HepG2 (cell line): ENCODE measurements around the gene PTGS2. TPM values are rescaled to one million over a fixed set of nuclear protein-coding genes. Genes with fewer than 3 reads are reported as not detected.

Experiments
- ATAC-seq: fragments of 200-7000 bp; cut with Tn5 transposase; 3 replicates; pipeline ENCODE4 v1.9.1; 2020; ENCODE audit warnings: mild to moderate bottlenecking, moderate library complexity
- BruUV-seq: library from RNA; stranded (reverse); fragments of 400-500 nt; replicated peaks from 2 replicates; lab custom pipeline; 2021; lab: Mats Ljungman, UMichigan
- CTCF ChIA-PET: fragments of 300-600 bp; formaldehyde crosslinking; extraction: SDS; loops from one replicate; lab custom pipeline; 2021; ENCODE audit warnings: low total read pairs, inconsistent platforms, low intra/inter-chr PET ratio; lab: Yijun Ruan, JAX
- POLR2A ChIA-PET: fragments of 350-600 bp; sonication (Branson Sonifier 250); formaldehyde crosslinking; loops from one replicate; lab custom pipeline; 2020; ENCODE audit warnings: antibody characterized with exemption, inconsistent platforms; lab: Yijun Ruan, JAX
- DNase-seq: peaks from one replicate; pipeline ENCODE4 v3.0.0-alpha.2; 2015; ENCODE audit warnings: low spot score
- FAIRE-seq: peaks from 3 replicates; lab custom pipeline; 2011; peaks lifted over from hg19 to GRCh38; lab: Jason Lieb, UNC
- H2AFZ ChIP-seq: one replicate; pipeline ENCODE4 v1.6.1; 2011; ENCODE audit warnings: low read length, inconsistent platforms
- H3K27ac ChIP-seq: fragments of 300-600 bp; 3 replicates; pipeline ENCODE4 v1.8.0; 2011; ENCODE audit warnings: mixed run types, mild to moderate bottlenecking, mixed read lengths, low read length, inconsistent platforms; ENCODE audit not compliant: insufficient read depth; ENCODE audit errors: extremely low read length
- H3K27me3 ChIP-seq, 2 experiments: fragments of 200-600 bp in 1 of 2; 2 replicates in 1 of 2; 3 replicates in 1 of 2; pipeline versions ENCODE4 v1.6.0 to v1.8.0; 2011; ENCODE audit warnings: low read length in 2 of 2, mild to moderate bottlenecking in 2 of 2, moderate library complexity in 2 of 2, inconsistent platforms in 1 of 2; ENCODE audit not compliant: insufficient read depth in 2 of 2, control insufficient read depth in 1 of 2
- H3K36me3 ChIP-seq, 2 experiments: fragments of 200-600 bp in 1 of 2; replicated peaks in 1 of 2; 2 replicates in 1 of 2; 3 replicates in 1 of 2; pipeline versions ENCODE4 v1.5.1 to v1.8.0; 2011; ENCODE audit warnings: low read length in 2 of 2, inconsistent platforms in 1 of 2; ENCODE audit not compliant: insufficient read depth in 2 of 2, control insufficient read depth in 1 of 2
- H3K4me1 ChIP-seq: 2 replicates; pipeline ENCODE4 v1.5.1; 2012; ENCODE audit warnings: low read length, inconsistent platforms; ENCODE audit not compliant: insufficient read depth
- H3K4me2 ChIP-seq: 2 replicates; pipeline ENCODE4 v1.6.0; 2011; ENCODE audit warnings: low read depth, low read length, inconsistent platforms
- H3K4me3 ChIP-seq, 3 experiments: fragments of 200-600 bp in 1 of 3; sonication (generic), shearing (Covaris generic) in 1 of 3; replicated peaks in 1 of 3; 2 replicates each; pipeline ENCODE4 v1.5.1; 2011 to 2016; ENCODE audit warnings: low read length in 3 of 3, inconsistent platforms in 2 of 3, low read depth in 2 of 3, mild to moderate bottlenecking in 2 of 3, control low read depth in 1 of 3, mixed read lengths in 1 of 3; ENCODE audit not compliant: insufficient read depth in 1 of 3
- H3K79me2 ChIP-seq: one replicate; pipeline ENCODE4 v1.6.1; 2011; ENCODE audit warnings: low read length, inconsistent platforms; ENCODE audit not compliant: insufficient read depth
- H3K9ac ChIP-seq: 2 replicates; pipeline ENCODE4 v1.6.0; 2011; ENCODE audit warnings: mild to moderate bottlenecking, low read depth, low read length, inconsistent platforms; ENCODE audit not compliant: insufficient read depth
- H3K9me3 ChIP-seq: 2 replicates; pipeline ENCODE4 v1.5.1; 2012; ENCODE audit warnings: mild to moderate bottlenecking, low read length
- H4K20me1 ChIP-seq: 2 replicates; pipeline ENCODE4 v1.6.0; 2011; ENCODE audit warnings: inconsistent platforms, mild to moderate bottlenecking, low read length, moderate library complexity; ENCODE audit not compliant: insufficient read depth
- ATF4 ChIP-seq, 2 experiments: fragments of 450-650 bp in 1 of 2; sonication (generic) in 1 of 2; formaldehyde crosslinking; IDR thresholded peaks; 2 replicates each; pipeline versions ENCODE4 v1.5.0 to v1.8.0; 2020 to 2022; ENCODE audit warnings: mild to moderate bottlenecking in 1 of 2, missing genetic modification reagents in 1 of 2
- ATM ChIP-seq: fragments of 450-650 bp; IDR thresholded peaks from 2 replicates; pipeline ENCODE4 v1.7.1; 2017; ENCODE audit warnings: mild to moderate bottlenecking, borderline replicate concordance
- IKZF1 ChIP-seq: fragments of 450-650 bp; IDR thresholded peaks from 2 replicates; pipeline ENCODE4 v1.7.1; 2016
- NFAT5 ChIP-seq: sonication (generic); formaldehyde crosslinking; IDR thresholded peaks from 2 replicates; pipeline ENCODE4 v1.4.0; 2020; ENCODE audit warnings: missing genetic modification reagents
- ZMYM4 ChIP-seq: sonication (generic); formaldehyde crosslinking; IDR thresholded peaks from 2 replicates; pipeline ENCODE4 v1.8.1; 2023; ENCODE audit warnings: mild to moderate bottlenecking, missing genetic modification reagents
- ZNF274 ChIP-seq: sonication (generic); formaldehyde crosslinking; IDR thresholded peaks from 2 replicates; pipeline ENCODE4 v1.5.1; 2020; ENCODE audit warnings: mild to moderate bottlenecking, missing genetic modification reagents
- ZNF335 ChIP-seq: sonication (generic); formaldehyde crosslinking; IDR thresholded peaks from 2 replicates; pipeline ENCODE4 v1.4.0; 2020; ENCODE audit warnings: missing genetic modification reagents
- ZNF7 ChIP-seq: IDR thresholded peaks from 2 replicates; pipeline ENCODE4 v1.6.1; 2016; ENCODE audit warnings: missing biosample characterization, missing genetic modification reagents
- WGBS: methylation state at CpG from one replicate; pipeline ENCODE4 v1.1.6; 2017; ENCODE audit warnings: low lambda C conversion rate; 5-methylcytosine and 5-hydroxymethylcytosine counted together
- in situ Hi-C: cut with HindIII; loops from 2 replicates; pipeline ENCODE4 v1.10.0; 2017; ENCODE audit warnings: low pct_unique_long_range_greater_than_20kb; ENCODE audit not compliant: extremely low pct_ligation_motif_present
- intact Hi-C: fragments of 100-400 bp; cut with micrococcal nuclease; formaldehyde crosslinking; loops from one replicate; pipeline ENCODE4 v1.10.0; 2022; ENCODE audit not compliant: unreplicated experiment
- polyA plus RNA-seq, 8 experiments: library from polyadenylated mRNA; depleted of rRNA in 3 of 8; stranded (reverse) in 7 of 8; unstranded in 1 of 8; fragments of >200 nt; fragmentation: Illumina TruSeq in 4 of 8; extraction: Trizol in 4 of 8; gene quantifications; 2 replicates each; pipeline versions ENCODE4 v1.2.1 to v1.2.3, GENCODE V29; 2011 to 2016; ENCODE audit warnings: low read depth in 4 of 8, missing spikeins in 1 of 8, mixed read lengths in 1 of 8; ENCODE audit not compliant: insufficient read depth in 1 of 8
- total RNA-seq, 5 experiments: library from RNA; depleted of rRNA; stranded (reverse); fragments of >200 nt; fragmentation: Illumina TruSeq; extraction: Trizol; gene quantifications; 2 replicates each; pipeline ENCODE4 v1.2.3, GENCODE V29; 2016; ENCODE audit warnings: low read depth in 1 of 5

The PTGS2 gene
- total and polyA plus RNA-seq, 2 of the 13 experiments (the other 11 are each of a cell fraction or from before 2014, with no cell fraction given), result not detected

GRCh38 chr1:186636786-186637185, 43.4 kb downstream of the PTGS2 start (continued):
- no peak for TF ChIP-seq NFAT5 (CRISPR knock-in tag)

GRCh38 chr1:186634511-186634910, 45.7 kb downstream of the PTGS2 start:
- Histone ChIP-seq H3K27me3 (no peaks in the 10 kb centered on the region), H2AFZ (no peak overlapping the region), H3K27ac (no peak overlapping the region), H3K9ac (no peak overlapping the region), H3K4me1 (no peaks in the 10 kb centered on the region), H3K36me3 (no peaks in the 10 kb centered on the region), H3K4me2 (no peak overlapping the region), H4K20me1 (no peaks in the 10 kb centered on the region), H3K4me3 (no peak overlapping the region), H3K9me3 (no peaks in the 10 kb centered on the region), H3K79me2 (no peaks in the 10 kb centered on the region)
- FAIRE-seq (no peak), ATAC-seq (no peak), DNase-seq (no peak)
- in situ Hi-C loops, result no loop called here
- intact Hi-C loops, result loop anchor here (5.0 kb wide), 1 partner anchor 467 kb away; no protein-coding TSS in a partner anchor
- POLR2A ChIA-PET, result no interaction called here
- BruUV-seq, result no TSS peak
- no peak for TF ChIP-seq ATF4 (CRISPR knock-in tag; IDR thresholded peaks at IDR 0.05)
- TF ChIP-seq ZNF7 (CRISPR knock-in tag), result no peak
- no peak for TF ChIP-seq ZNF274
- no peak for TF ChIP-seq ZMYM4 (CRISPR knock-in tag)
- TF ChIP-seq ATM, result no peak
- no peak for TF ChIP-seq ZNF335 (CRISPR knock-in tag)
- TF ChIP-seq IKZF1, result no peak
- 24% methylated on average over 2 of the region's 2 CpGs for WGBS
- CTCF ChIA-PET, result no interaction called here
